ENCODE data around the gene LRRC32. TPM values are rescaled to one million over a fixed set of nuclear protein-coding genes. Genes with fewer than 3 reads are reported as not detected.
"Not testable (repeated sequence)": the region's sequence is repeated elsewhere in the genome, so short reads cannot be mapped to it uniquely, and the experiment has no call there.

Gene LRRC32
- total RNA-seq, 2 experiments from 2014 or later = 11.2 to 12.3 TPM

GRCh38 chr11:76625472-76626186 is 44.9 kb downstream of the LRRC32 start:
- H3K27me3 Mint-ChIP-seq = no peaks in the 10 kb centered on the region
- H3K27ac Mint-ChIP-seq = no peak overlapping the region
- no peak overlapping the region for H3K4me3 Mint-ChIP-seq
- no peak for DNase-seq
- intact Hi-C loops (cut with micrococcal nuclease) = no loop called here
- ChIA-PET CTCF (interaction anchor here (2.2 kb wide), 1 partner anchor 27 kb away, joined by 6 read pairs; no protein-coding TSS in a partner anchor), POLR2A (no interaction called here)
- peaks cover 10% of the 10 kb centered on the region for H3K36me3 Mint-ChIP-seq
- H3K9me3 Mint-ChIP-seq = peaks cover 13% of the 10 kb centered on the region
- H3K4me1 Mint-ChIP-seq (ENCODE audit: low read depth) = peaks cover 39% of the 10 kb centered on the region

DNA sequence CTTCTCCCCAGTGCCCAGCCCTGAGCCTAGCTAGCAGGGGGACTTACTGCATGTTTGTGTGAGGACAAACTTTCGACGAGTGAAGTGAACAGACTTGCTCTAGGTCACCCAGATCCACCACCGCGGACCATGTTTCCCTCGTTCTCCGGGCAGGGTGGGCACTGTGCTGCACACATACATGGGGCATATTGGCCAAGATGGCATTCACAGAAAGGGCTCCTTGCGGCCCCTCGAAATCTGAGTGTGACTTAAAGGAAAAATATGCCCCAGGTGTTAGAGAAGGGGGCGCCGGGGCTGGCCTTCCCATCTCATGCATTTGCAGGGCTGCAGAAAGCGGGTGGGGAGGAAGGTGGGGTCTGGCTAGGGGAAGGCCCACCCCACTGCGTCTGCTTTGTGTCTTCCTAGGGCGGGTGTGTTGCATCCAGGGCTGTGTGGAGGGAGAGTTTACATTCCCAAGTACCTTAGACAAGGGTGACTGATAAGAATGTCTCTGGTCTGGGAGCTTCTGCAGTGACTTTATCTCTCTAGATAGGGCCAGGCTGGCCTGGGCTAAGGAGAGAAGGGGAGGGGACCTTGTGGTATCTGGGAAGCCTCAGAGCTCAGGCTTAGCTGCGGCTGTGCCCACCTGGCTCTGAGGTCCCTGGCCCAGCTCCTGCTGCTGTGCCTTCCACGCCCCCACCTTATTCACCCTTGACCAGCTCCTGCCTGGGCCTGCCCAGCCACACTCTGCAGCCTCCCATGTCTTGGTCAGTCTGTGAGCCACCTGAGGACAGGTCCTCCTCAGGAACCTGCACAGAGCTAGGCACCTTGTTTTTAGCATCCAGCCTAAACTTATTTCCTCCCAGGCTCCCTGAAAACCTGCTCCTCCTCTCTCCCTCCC is 45.8 kb downstream of the LRRC32 start:
- H3K4me1 Mint-ChIP-seq (ENCODE audit: low read depth) = peaks cover 30% of the 10 kb centered on the region
- no peak overlapping the region for H3K4me3 Mint-ChIP-seq
- intact Hi-C loops (cut with micrococcal nuclease) = no loop called here
- peaks cover 10% of the 10 kb centered on the region for H3K36me3 Mint-ChIP-seq
- no peak overlapping the region for H3K27ac Mint-ChIP-seq
- peaks cover 13% of the 10 kb centered on the region for H3K9me3 Mint-ChIP-seq
- ChIA-PET CTCF (no interaction called here), POLR2A (no interaction called here)
- H3K27me3 Mint-ChIP-seq = no peaks in the 10 kb centered on the region
- no peak for DNase-seq

DNA sequence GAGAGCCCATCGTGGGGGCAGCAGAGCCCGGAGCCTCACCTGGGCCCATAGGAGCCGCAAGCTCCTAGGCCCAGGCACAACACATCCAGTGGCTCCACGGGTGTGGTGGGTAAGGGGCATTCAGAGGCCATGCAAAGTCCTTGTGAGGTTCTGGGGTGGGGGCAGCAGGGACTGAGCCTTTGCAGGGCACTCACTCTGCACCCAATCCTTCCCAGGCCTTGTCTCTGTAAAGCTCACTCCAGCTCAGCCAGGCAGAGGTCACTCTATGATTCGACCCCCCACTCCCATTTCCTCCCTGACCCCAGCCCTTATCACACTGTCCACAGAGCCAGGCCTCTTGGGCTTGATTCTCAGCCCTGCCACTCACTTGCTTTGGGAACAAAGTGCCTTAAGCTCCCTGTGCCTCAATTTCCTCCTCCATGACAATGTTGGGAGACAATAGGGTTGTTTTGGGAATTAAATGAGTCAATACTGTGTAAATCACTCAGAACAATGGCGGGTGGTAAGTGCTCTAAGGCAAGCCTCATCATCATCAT is 46.6 kb downstream of the LRRC32 start:
- H3K4me1 Mint-ChIP-seq (ENCODE audit: low read depth) = peaks cover 23% of the 10 kb centered on the region
- no peak overlapping the region for H3K27ac Mint-ChIP-seq
- H3K27me3 Mint-ChIP-seq = no peaks in the 10 kb centered on the region
- peaks cover 13% of the 10 kb centered on the region for H3K9me3 Mint-ChIP-seq
- intact Hi-C loops (cut with micrococcal nuclease) = no loop called here
- H3K36me3 Mint-ChIP-seq = peaks cover 10% of the 10 kb centered on the region
- H3K4me3 Mint-ChIP-seq = no peak overlapping the region
- DNase-seq = no peak
- ChIA-PET CTCF (no interaction called here), POLR2A (no interaction called here)

DNA sequence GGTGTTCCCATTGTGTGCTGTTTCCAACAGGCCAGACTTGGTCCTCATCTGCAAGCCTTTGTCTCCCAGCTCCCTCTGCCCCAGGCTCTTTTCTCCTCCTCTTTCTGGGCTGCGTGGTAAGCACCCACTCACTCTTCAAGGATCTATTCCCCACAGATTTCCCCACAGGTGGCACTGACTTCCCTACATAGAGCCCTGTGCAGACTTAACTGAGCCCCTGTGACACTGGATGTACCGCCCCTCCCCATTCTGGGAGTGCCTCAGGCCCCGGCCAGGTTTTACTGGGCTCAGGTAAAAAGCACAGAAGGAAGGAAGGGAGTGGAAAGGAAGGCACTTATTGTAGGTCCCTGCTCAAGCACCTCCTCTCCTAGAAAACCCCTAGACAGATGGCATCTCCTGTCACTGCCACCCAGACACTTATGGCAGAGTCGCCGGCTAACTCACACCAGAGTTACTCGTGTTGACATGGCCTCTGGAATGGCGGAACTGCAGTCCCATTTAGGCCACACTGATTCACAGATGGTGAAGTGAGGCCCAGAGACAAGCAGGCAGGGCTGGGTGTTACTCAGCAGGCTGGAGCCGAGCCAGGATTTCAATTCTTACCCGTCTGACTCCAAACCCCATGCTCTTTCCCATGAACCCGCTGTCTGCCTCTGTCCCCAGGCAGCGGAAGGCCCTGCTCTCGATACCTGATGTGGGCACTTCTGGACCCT is 47.2 kb downstream of the LRRC32 start:
- Mint-ChIP-seq H3K9me3 (peaks cover 15% of the 10 kb centered on the region), H3K36me3 (peaks cover 10% of the 10 kb centered on the region), H3K27ac (no peak overlapping the region), H3K4me1 (ENCODE audit: low read depth) (peaks cover 17% of the 10 kb centered on the region), H3K4me3 (no peak overlapping the region), H3K27me3 (no peaks in the 10 kb centered on the region)
- intact Hi-C loops (cut with micrococcal nuclease) = no loop called here
- CTCF ChIA-PET = no interaction called here
- no peak for DNase-seq
- POLR2A ChIA-PET = no interaction called here

GRCh38 chr11:76622493-76623094 is 48.0 kb downstream of the LRRC32 start:
- no peak for DNase-seq
- peaks cover 16% of the 10 kb centered on the region for H3K9me3 Mint-ChIP-seq
- ChIA-PET POLR2A (no interaction called here), CTCF (no interaction called here)
- H3K4me1 Mint-ChIP-seq (ENCODE audit: low read depth) = peaks cover 10% of the 10 kb centered on the region
- no peaks in the 10 kb centered on the region for H3K27me3 Mint-ChIP-seq
- no peak overlapping the region for H3K4me3 Mint-ChIP-seq
- H3K27ac Mint-ChIP-seq = no peak overlapping the region
- peaks cover 10% of the 10 kb centered on the region for H3K36me3 Mint-ChIP-seq
- intact Hi-C loops (cut with micrococcal nuclease) = no loop called here

- no peak for DNase-seq
- H3K9me3 Mint-ChIP-seq = peaks cover 16% of the 10 kb centered on the region
- H3K27me3 Mint-ChIP-seq = no peaks in the 10 kb centered on the region
- H3K27ac Mint-ChIP-seq = no peak overlapping the region
- ChIA-PET CTCF (no interaction called here), POLR2A (no interaction called here)
- intact Hi-C loops (cut with micrococcal nuclease) = no loop called here
- peaks cover 4% of the 10 kb centered on the region for H3K4me1 Mint-ChIP-seq (ENCODE audit: low read depth)
- no peak overlapping the region for H3K4me3 Mint-ChIP-seq
- H3K36me3 Mint-ChIP-seq = peaks cover 10% of the 10 kb centered on the region
Observed at GRCh38 chr11:76621868-76622267, 48.7 kb downstream of the LRRC32 start.

DNA sequence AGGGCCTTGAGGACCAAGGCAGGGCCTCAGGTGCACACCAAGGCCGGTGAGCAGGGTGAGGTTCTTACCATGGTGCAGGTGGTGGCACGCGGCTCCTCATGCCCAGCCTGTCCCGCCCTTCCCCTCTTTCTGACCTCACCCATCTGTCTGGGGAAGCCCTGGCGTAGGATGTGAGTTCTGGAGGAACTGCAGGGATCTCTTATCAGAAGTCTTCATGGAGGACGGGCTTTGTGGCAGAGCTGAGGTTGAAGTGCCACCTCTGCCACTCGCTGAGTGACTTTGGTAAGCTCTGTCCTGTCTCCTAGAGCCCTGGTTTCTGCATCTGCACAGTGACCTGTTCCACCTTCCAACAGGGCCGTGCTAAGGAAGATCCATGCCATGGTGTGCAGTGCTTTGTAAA is 49.1 kb downstream of the LRRC32 start:
- Mint-ChIP-seq H3K27ac (no peak overlapping the region), H3K36me3 (peaks cover 10% of the 10 kb centered on the region), H3K4me3 (no peak overlapping the region), H3K27me3 (peaks cover 1% of the 10 kb centered on the region), H3K9me3 (peaks cover 16% of the 10 kb centered on the region), H3K4me1 (ENCODE audit: low read depth) (peaks cover 3% of the 10 kb centered on the region)
- ChIA-PET POLR2A (no interaction called here), CTCF (no interaction called here)
- no peak for DNase-seq
- intact Hi-C loops (cut with micrococcal nuclease) = no loop called here

DNA sequence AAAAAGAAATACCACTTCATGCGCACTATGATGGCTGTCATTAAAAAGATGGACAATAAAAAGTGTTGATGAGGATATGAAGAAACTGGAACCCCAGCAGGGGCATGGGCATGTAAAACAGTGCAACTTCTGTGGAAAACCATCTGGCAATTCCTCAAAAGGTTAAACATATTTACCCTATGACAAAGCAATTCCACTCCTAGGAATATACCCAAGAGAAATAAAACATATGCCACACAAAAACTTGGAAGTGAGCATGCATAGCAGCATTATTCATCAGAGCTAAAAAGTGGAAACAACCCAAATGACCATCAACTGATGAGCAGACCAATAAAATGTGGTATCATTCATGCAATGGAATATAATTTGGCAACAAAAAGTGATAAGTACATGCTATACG is 50.1 kb downstream of the LRRC32 start:
- CTCF ChIA-PET = interaction anchor here (0.6 kb wide), 1 partner anchor 35 kb away, joined by 3 read pairs; no protein-coding TSS in a partner anchor
- H3K4me3 Mint-ChIP-seq = no peak overlapping the region
- H3K27me3 Mint-ChIP-seq = peaks cover 1% of the 10 kb centered on the region
- DNase-seq = no peak
- H3K9me3 Mint-ChIP-seq = peaks cover 9% of the 10 kb centered on the region
- POLR2A ChIA-PET = no interaction called here
- no peak overlapping the region for H3K27ac Mint-ChIP-seq
- intact Hi-C loops (cut with micrococcal nuclease) = no loop called here
- H3K36me3 Mint-ChIP-seq = peaks cover 4% of the 10 kb centered on the region
- no peaks in the 10 kb centered on the region for H3K4me1 Mint-ChIP-seq (ENCODE audit: low read depth)

DNA sequence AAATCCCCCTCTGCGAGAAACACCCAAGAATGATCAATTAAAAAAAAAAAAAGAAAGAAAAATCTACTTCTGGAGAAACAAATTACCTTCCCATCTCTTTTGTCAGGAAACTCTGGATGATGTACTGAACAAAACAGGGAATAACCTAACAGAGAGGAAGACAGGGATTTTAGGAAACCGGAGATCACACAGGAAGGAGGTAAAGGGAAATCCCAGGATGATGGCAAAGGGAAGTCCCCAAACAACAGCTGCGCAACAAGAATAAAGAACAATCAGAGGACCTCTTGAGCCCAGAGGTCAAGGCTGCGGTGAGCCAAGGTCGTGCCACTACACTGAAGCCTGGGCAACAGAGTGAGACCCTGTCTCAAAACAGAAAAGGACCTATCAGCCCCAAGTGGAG is 50.7 kb downstream of the LRRC32 start:
- POLR2A ChIA-PET; H3K27ac Mint-ChIP-seq; intact Hi-C loops (cut with micrococcal nuclease); H3K36me3 Mint-ChIP-seq; H3K27me3 Mint-ChIP-seq; H3K4me1 Mint-ChIP-seq (ENCODE audit: low read depth); H3K4me3 Mint-ChIP-seq; CTCF ChIA-PET; H3K9me3 Mint-ChIP-seq; DNase-seq: not testable (repeated sequence)

- no peak for DNase-seq
- POLR2A ChIA-PET = no interaction called here
- intact Hi-C loops (cut with micrococcal nuclease) = no loop called here
- Mint-ChIP-seq H3K36me3 (no peaks in the 10 kb centered on the region), H3K4me3 (no peak overlapping the region), H3K4me1 (ENCODE audit: low read depth) (no peaks in the 10 kb centered on the region), H3K27me3 (peaks cover 1% of the 10 kb centered on the region), H3K9me3 (peaks cover 4% of the 10 kb centered on the region), H3K27ac (no peak overlapping the region)
- CTCF ChIA-PET = no interaction called here
Observed at GRCh38 chr11:76617553-76618265, 52.8 kb downstream of the LRRC32 start.

GRCh38 chr11:76616676-76617552 is 53.6 kb downstream of the LRRC32 start:
- DNase-seq = no peak
- no peaks in the 10 kb centered on the region for H3K4me1 Mint-ChIP-seq (ENCODE audit: low read depth)
- peaks cover 1% of the 10 kb centered on the region for H3K27me3 Mint-ChIP-seq
- no peak overlapping the region for H3K4me3 Mint-ChIP-seq
- intact Hi-C loops (cut with micrococcal nuclease) = no loop called here
- no peaks in the 10 kb centered on the region for H3K36me3 Mint-ChIP-seq
- ChIA-PET CTCF (no interaction called here), POLR2A (no interaction called here)
- peaks cover 4% of the 10 kb centered on the region for H3K9me3 Mint-ChIP-seq
- no peak overlapping the region for H3K27ac Mint-ChIP-seq

Measured in activated CD4-positive, alpha-beta memory T cell treated with anti-CD3 and anti-CD28 coated beads for 36 hours (primary cell).